GM13977 (cell line): ENCODE data around the gene FRG2.
"Not testable (repeated sequence)": the region's sequence is repeated elsewhere in the genome, so short reads cannot be mapped to it uniquely, and the experiment has no call there.

Experiments used
- DNase-seq: peaks from one replicate; pipeline ENCODE4 v3.0.0; 2012; ENCODE audit warnings: low spot score
- in situ Hi-C: fragments of 300-500 bp; cut with MboI; formaldehyde crosslinking; loops from one replicate; pipeline ENCODE4 v1.12.0; 2022; ENCODE audit warnings: low sequenced_read_pairs, low pct_unique_long_range_greater_than_20kb, mixed read lengths, inconsistent platforms; ENCODE audit not compliant: unreplicated experiment

The FRG2 gene

GRCh38 chr4:190027156-190027555 is at the start of gene FRG2:
FRG2 (minus strand) TSS chr4:190027256; CDS start chr4:190027204, 52 bp downstream.
- DNase-seq, in situ Hi-C loops: not testable (repeated sequence)

- in situ Hi-C loops, DNase-seq: not testable (repeated sequence)
Observed at GRCh38 chr4:190068351-190068750, 41.3 kb upstream of the FRG2 start.

- in situ Hi-C loops, DNase-seq: not testable (repeated sequence)
Observed at GRCh38 chr4:190064805-190065204, 37.7 kb upstream of the FRG2 start.

- DNase-seq, in situ Hi-C loops: not testable (repeated sequence)
Observed at GRCh38 chr4:190064342-190064741, 37.3 kb upstream of the FRG2 start, which contains the start of gene DBET. DBET (plus strand) TSS chr4:190064502.

GRCh38 chr4:190058997-190059396 is 31.9 kb upstream of the FRG2 start:
- in situ Hi-C loops, DNase-seq: not testable (repeated sequence)

GRCh38 chr4:190049378-190050239 is 22.6 kb upstream of the FRG2 start:
- in situ Hi-C loops, DNase-seq: not testable (repeated sequence)

DNA sequence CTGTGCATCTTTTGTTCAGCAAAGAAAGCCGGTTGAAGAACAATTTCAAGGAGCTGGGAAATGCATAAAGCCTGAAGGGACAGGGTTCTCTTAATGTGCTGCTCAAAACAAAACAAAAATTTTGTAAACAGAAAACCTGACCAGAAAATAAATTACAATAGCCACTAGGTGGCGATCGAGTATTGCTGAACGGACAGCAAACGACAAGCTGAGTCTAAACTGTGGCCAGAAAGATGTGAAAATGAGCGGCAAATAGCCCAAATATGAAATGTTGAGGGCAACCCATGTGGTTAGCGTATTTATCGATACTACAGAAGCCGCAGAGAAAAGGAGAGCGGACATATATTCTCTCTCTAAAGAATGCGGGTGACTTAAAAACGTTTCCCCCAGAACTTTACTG is 20.6 kb upstream of the FRG2 start:
- DNase-seq, in situ Hi-C loops: not testable (repeated sequence)

GRCh38 chr4:190040873-190041272 is 13.8 kb upstream of the FRG2 start:
- in situ Hi-C loops, DNase-seq: not testable (repeated sequence)

DNA sequence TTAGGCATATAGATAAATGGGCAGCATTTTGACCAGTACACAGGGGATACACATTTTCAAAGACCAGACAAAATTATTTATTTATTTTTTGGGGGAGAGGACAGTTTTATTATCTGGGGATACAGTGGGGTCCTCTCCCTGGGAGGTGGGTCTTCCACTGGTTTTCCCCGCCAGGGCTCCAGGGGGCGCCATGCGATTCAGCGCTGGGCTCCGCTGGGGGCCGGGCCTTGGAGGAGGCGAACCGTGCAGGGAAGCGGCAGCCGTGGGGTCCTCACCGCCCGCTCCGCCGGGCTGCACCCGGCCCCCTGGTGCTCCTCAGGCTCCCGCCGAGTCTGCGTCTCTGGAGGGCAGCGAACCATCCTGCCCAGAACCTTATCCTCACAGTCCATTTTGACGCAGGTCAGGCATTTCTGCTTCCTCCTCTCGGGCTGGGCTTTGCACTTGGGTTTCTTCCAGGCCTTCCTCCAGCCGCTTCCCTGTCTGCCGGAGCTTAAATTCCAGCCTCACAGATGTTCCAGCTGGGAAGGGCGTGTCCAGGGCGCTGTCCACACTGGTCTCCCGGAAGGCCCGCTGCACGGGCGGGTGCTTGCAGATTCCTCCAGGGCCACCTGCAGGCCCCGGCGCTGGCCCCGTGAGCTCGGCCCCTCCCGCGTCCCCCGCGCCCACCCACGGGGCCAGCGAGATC is 10.8 kb upstream of the FRG2 start:
- DNase-seq, in situ Hi-C loops: not testable (repeated sequence)

GRCh38 chr4:190031264-190031663 is 4.2 kb upstream of the FRG2 start:
- in situ Hi-C loops, DNase-seq: not testable (repeated sequence)

DNA sequence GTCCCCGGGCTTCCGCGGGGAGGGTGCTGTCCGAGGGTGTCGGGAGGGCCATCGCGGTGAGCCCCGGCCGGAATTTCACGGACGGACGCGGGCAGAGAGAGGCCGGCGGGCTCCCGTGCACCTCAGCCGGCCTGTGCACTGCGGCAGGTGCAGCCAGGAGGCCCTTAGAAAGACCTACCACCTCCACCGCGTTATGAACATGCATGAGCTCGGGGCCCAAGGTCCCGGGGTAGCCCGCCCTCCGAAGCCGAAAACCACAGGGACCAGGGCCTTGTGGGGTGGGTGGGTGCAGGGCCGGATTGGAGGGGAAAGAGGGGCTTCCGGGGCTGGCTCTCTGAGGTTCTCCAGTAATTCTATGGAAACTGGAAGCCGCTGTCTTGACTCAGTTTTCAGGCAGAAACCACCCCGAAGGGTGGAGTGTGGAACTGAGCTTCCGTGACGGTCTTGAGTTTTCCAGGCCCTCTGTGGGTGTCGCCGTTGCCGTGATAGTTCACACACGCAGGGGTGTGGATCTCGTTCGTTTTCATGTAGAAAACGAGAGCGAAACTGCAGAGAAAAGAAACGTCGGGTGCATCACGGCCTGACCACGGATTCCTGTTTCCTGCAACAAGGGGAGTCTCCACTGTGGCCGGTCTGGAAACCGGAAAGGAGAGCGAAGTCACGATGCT is 4.3 kb downstream of the FRG2 start:
- peak; percentile 14 for DNase-seq

GRCh38 chr4:190021973-190022372 is 5.1 kb downstream of the FRG2 start:
- DNase-seq, in situ Hi-C loops: not testable (repeated sequence)

More for the DNA sequence above, 4.3 kb downstream of the FRG2 start:
- in situ Hi-C loops: not testable (repeated sequence)
